ENCODE measurements around the gene CYTH1.

Gene CYTH1

GRCh38 chr17:78738698-78739097 is 43.4 kb downstream of the CYTH1 start:
- H3K9me2 ChIP-seq (ENCODE audit: low read depth, low read length) = no peaks in the 10 kb centered on the region
- no peak overlapping the region for H3K4me2 ChIP-seq (ENCODE audit: low read length)
- no peaks in the 10 kb centered on the region for H3K79me2 ChIP-seq (ENCODE audit: insufficient read depth, low read length)
- no peaks in the 10 kb centered on the region for H3F3A ChIP-seq (ENCODE audit: insufficient read depth, low read length)
- H3K27me3 ChIP-seq (ENCODE audit: insufficient read depth, low read length) = no peaks in the 10 kb centered on the region; the same call in 1 of the 2 replicates
- no peak overlapping the region for H3K27ac ChIP-seq (ENCODE audit: low read depth, low read length, poor library complexity, severe bottlenecking)
- no peak overlapping the region for H3K9ac ChIP-seq (ENCODE audit: low read length)
- H4K20me1 ChIP-seq (ENCODE audit: insufficient read depth, low read length) = no peaks in the 10 kb centered on the region
- peaks cover 38% of the 10 kb centered on the region for H3K4me1 ChIP-seq (ENCODE audit: insufficient read depth, low read length, severe bottlenecking)
- H3K9me3 ChIP-seq (ENCODE audit: low read length) = no peaks in the 10 kb centered on the region
- no peaks in the 10 kb centered on the region for H3K36me3 ChIP-seq (ENCODE audit: insufficient read depth, low read length)
- H2AFZ ChIP-seq (ENCODE audit: low read length) = no peak overlapping the region
- TF ChIP-seq, protein P1, sequence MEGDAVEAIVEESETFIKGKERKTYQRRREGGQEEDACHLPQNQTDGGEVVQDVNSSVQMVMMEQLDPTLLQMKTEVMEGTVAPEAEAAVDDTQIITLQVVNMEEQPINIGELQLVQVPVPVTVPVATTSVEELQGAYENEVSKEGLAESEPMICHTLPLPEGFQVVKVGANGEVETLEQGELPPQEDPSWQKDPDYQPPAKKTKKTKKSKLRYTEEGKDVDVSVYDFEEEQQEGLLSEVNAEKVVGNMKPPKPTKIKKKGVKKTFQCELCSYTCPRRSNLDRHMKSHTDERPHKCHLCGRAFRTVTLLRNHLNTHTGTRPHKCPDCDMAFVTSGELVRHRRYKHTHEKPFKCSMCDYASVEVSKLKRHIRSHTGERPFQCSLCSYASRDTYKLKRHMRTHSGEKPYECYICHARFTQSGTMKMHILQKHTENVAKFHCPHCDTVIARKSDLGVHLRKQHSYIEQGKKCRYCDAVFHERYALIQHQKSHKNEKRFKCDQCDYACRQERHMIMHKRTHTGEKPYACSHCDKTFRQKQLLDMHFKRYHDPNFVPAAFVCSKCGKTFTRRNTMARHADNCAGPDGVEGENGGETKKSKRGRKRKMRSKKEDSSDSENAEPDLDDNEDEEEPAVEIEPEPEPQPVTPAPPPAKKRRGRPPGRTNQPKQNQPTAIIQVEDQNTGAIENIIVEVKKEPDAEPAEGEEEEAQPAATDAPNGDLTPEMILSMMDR (IDR thresholded peaks at IDR 0.05; ENCODE audit: low read length) = no peak
- TF ChIP-seq EZH2 (IDR thresholded peaks at IDR 0.05; ENCODE audit: borderline replicate concordance, low read length) = no peak
- no peak overlapping the region for H3K4me3 ChIP-seq (ENCODE audit: low read depth, low read length, poor library complexity, severe bottlenecking)

DNA sequence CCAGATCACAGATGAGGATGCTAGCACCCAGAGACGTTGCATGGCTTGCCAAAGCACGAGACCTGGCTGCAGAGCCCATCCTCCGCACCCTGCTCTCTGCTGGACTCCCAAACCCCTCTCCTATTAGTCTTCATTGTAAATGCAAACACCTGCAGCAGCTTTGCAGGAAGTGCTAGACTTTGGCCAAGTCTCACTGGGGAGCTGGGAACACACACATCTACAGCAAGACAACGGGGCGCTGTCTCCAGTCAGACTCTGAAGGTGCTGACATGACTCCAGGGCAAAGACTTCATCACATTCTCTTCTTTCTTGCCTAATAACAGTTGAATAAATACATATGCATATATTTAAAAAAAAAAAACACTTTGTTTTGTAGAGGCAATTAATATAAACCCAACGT is 43.8 kb downstream of the CYTH1 start:
- no peaks in the 10 kb centered on the region for H3F3A ChIP-seq (ENCODE audit: insufficient read depth, low read length)
- H3K27me3 ChIP-seq (ENCODE audit: insufficient read depth, low read length) = no peaks in the 10 kb centered on the region; the same call in 1 of the 2 replicates
- H2AFZ ChIP-seq (ENCODE audit: low read length) = no peak overlapping the region
- no peaks in the 10 kb centered on the region for H3K9me3 ChIP-seq (ENCODE audit: low read length)
- no peaks in the 10 kb centered on the region for H3K36me3 ChIP-seq (ENCODE audit: insufficient read depth, low read length)
- no peak overlapping the region for H3K4me3 ChIP-seq (ENCODE audit: low read depth, low read length, poor library complexity, severe bottlenecking)
- TF ChIP-seq EZH2 (IDR thresholded peaks at IDR 0.05; ENCODE audit: borderline replicate concordance, low read length) = no peak
- TF ChIP-seq, protein P1 (IDR thresholded peaks at IDR 0.05; ENCODE audit: low read length) = no peak
- H3K9ac ChIP-seq (ENCODE audit: low read length) = no peak overlapping the region
- no peaks in the 10 kb centered on the region for H3K9me2 ChIP-seq (ENCODE audit: low read depth, low read length)
- H3K79me2 ChIP-seq (ENCODE audit: insufficient read depth, low read length) = no peaks in the 10 kb centered on the region
- no peak overlapping the region for H3K4me2 ChIP-seq (ENCODE audit: low read length)
- H4K20me1 ChIP-seq (ENCODE audit: insufficient read depth, low read length) = no peaks in the 10 kb centered on the region
- H3K27ac ChIP-seq (ENCODE audit: low read depth, low read length, poor library complexity, severe bottlenecking) = no peak overlapping the region
- peaks cover 38% of the 10 kb centered on the region for H3K4me1 ChIP-seq (ENCODE audit: insufficient read depth, low read length, severe bottlenecking)

- no peaks in the 10 kb centered on the region for H3F3A ChIP-seq (ENCODE audit: insufficient read depth, low read length)
- H4K20me1 ChIP-seq (ENCODE audit: insufficient read depth, low read length) = no peaks in the 10 kb centered on the region; the same call in 1 of the 2 replicates
- H3K27ac ChIP-seq (ENCODE audit: low read depth, low read length, poor library complexity, severe bottlenecking) = no peak overlapping the region
Measured at GRCh38 chr17:78737332-78737731, 44.7 kb downstream of the CYTH1 start.

More at GRCh38 chr17:78737332-78737731, 44.7 kb downstream of the CYTH1 start:
- no peak overlapping the region for H2AFZ ChIP-seq (ENCODE audit: low read length)
- no peak overlapping the region for H3K4me3 ChIP-seq (ENCODE audit: low read depth, low read length, poor library complexity, severe bottlenecking)
- H3K9ac ChIP-seq (ENCODE audit: low read length) = no peak overlapping the region
- H3K4me2 ChIP-seq (ENCODE audit: low read length) = no peak overlapping the region
- no peaks in the 10 kb centered on the region for H3K79me2 ChIP-seq (ENCODE audit: insufficient read depth, low read length)
- no peaks in the 10 kb centered on the region for H3K9me2 ChIP-seq (ENCODE audit: low read depth, low read length)
- TF ChIP-seq, protein P1 (IDR thresholded peaks at IDR 0.05; ENCODE audit: low read length) = no peak
- no peak for TF ChIP-seq EZH2 (IDR thresholded peaks at IDR 0.05; ENCODE audit: borderline replicate concordance, low read length)
- H3K9me3 ChIP-seq (ENCODE audit: low read length) = no peaks in the 10 kb centered on the region
- no peaks in the 10 kb centered on the region; the same call in none of the 2 replicates for H3K27me3 ChIP-seq (ENCODE audit: insufficient read depth, low read length)
- H3K4me1 ChIP-seq (ENCODE audit: insufficient read depth, low read length, severe bottlenecking) = peaks cover 38% of the 10 kb centered on the region
- no peaks in the 10 kb centered on the region for H3K36me3 ChIP-seq (ENCODE audit: insufficient read depth, low read length)
